HepG2 (cell line): ENCODE results near the gene CNNM2. TPM values are rescaled to one million over a fixed set of nuclear protein-coding genes. Genes with fewer than 3 reads are reported as not detected.

ENCODE experiments used
- CEBPB ChIP-seq: IDR thresholded peaks from 2 replicates; pipeline ENCODE4 v1.6.1; 2011; ENCODE audit warnings: low read depth, low read length, improper control_type of control experiment, borderline replicate concordance
- ESRRA ChIP-seq: sonication (generic); formaldehyde crosslinking; IDR thresholded peaks from 2 replicates; pipeline ENCODE4 v1.5.1; 2020; ENCODE audit warnings: mild to moderate bottlenecking, low read depth, missing genetic modification reagents
- FOXK2 ChIP-seq: fragments of 450-650 bp; IDR thresholded peaks from 2 replicates; pipeline ENCODE4 v1.6.1; 2016
- GTF3A ChIP-seq: sonication (generic); formaldehyde crosslinking; conservative IDR thresholded peaks from 2 replicates; pipeline ENCODE4 v1.4.0; 2020; ENCODE audit warnings: mild to moderate bottlenecking, missing genetic modification reagents
- HMGXB4 ChIP-seq, 2 experiments: sonication (generic) in 1 of 2; formaldehyde crosslinking in 1 of 2; IDR thresholded peaks; 2 replicates each; pipeline versions ENCODE4 v1.4.0 to v1.6.1; 2018 to 2020; ENCODE audit warnings: missing genetic modification reagents in 2 of 2, borderline replicate concordance in 1 of 2, low read depth in 1 of 2, mild to moderate bottlenecking in 1 of 2, missing biosample characterization in 1 of 2
- JARID2 ChIP-seq: sonication (generic); formaldehyde crosslinking; IDR thresholded peaks from 2 replicates; pipeline ENCODE4 v1.8.1; 2023; ENCODE audit warnings: missing genetic modification reagents, inconsistent platforms; ENCODE audit not compliant: insufficient replicate concordance
- NFAT5 ChIP-seq: sonication (generic); formaldehyde crosslinking; IDR thresholded peaks from 2 replicates; pipeline ENCODE4 v1.4.0; 2020; ENCODE audit warnings: missing genetic modification reagents
- NFIC ChIP-seq: IDR thresholded peaks from 2 replicates; pipeline ENCODE4 v1.6.1; 2012; ENCODE audit warnings: mild to moderate bottlenecking, low read length, inconsistent platforms
- PAXIP1 ChIP-seq: sonication (generic); formaldehyde crosslinking; conservative IDR thresholded peaks from 2 replicates; pipeline ENCODE4 v1.4.0; 2020; ENCODE audit warnings: mild to moderate bottlenecking, missing genetic modification reagents, moderate library complexity
- PCBP2 ChIP-seq: fragments of 200-400 bp; formaldehyde crosslinking; optimal IDR thresholded peaks from 2 replicates; pipeline ENCODE3; 2018; ENCODE audit warnings: low read length, low read depth; ENCODE audit not compliant: poor library complexity, severe bottlenecking
- SMAD9 ChIP-seq: sonication (generic); formaldehyde crosslinking; IDR thresholded peaks from 2 replicates; pipeline ENCODE4 v1.5.1; 2020; ENCODE audit warnings: mild to moderate bottlenecking, missing genetic modification reagents
- SNAI1 ChIP-seq: sonication (generic); formaldehyde crosslinking; IDR thresholded peaks from 2 replicates; pipeline ENCODE4 v1.5.0; 2020; ENCODE audit warnings: mild to moderate bottlenecking, missing genetic modification reagents, borderline replicate concordance
- THAP11 ChIP-seq: IDR thresholded peaks from 2 replicates; pipeline ENCODE4 v1.6.1; 2016; ENCODE audit warnings: missing biosample characterization, missing genetic modification reagents
- ZNF547 ChIP-seq: sonication (generic); formaldehyde crosslinking; IDR thresholded peaks from 2 replicates; pipeline ENCODE4 v1.5.1; 2020; ENCODE audit warnings: mild to moderate bottlenecking, missing genetic modification reagents
- ZNF597 ChIP-seq: sonication (generic); formaldehyde crosslinking; IDR thresholded peaks from 2 replicates; pipeline ENCODE4 v1.5.0; 2020; ENCODE audit warnings: missing genetic modification reagents
- ZNF780A ChIP-seq: sonication (generic); formaldehyde crosslinking; IDR thresholded peaks from 2 replicates; pipeline ENCODE4 v1.8.0; 2022; ENCODE audit warnings: mild to moderate bottlenecking, missing genetic modification reagents, moderate library complexity
- polyA plus RNA-seq, 8 experiments: library from polyadenylated mRNA; depleted of rRNA in 3 of 8; stranded (reverse) in 7 of 8; unstranded in 1 of 8; fragments of >200 nt; fragmentation: Illumina TruSeq in 4 of 8; extraction: Trizol in 4 of 8; gene quantifications; 2 replicates each; pipeline versions ENCODE4 v1.2.1 to v1.2.3, GENCODE V29; 2011 to 2016; ENCODE audit warnings: low read depth in 4 of 8, missing spikeins in 1 of 8, mixed read lengths in 1 of 8; ENCODE audit not compliant: insufficient read depth in 1 of 8
- total RNA-seq, 5 experiments: library from RNA; depleted of rRNA; stranded (reverse); fragments of >200 nt; fragmentation: Illumina TruSeq; extraction: Trizol; gene quantifications; 2 replicates each; pipeline ENCODE4 v1.2.3, GENCODE V29; 2016; ENCODE audit warnings: low read depth in 1 of 5

CNNM2 gene
- total and polyA plus RNA-seq, 2 of the 13 experiments (the other 11 are each of a cell fraction or from before 2014, with no cell fraction given): 7.1 to 9.0 TPM

- TF ChIP-seq NFAT5 (CRISPR knock-in tag): 0 out of 2 replicates have a peak, but pooled peaks have one; percentile 12
- peak; percentile 9 to 81; a peak in 2 of 4 replicates for TF ChIP-seq HMGXB4 (CRISPR knock-in tag; IDR thresholded peaks at IDR 0.05; ENCODE audit: borderline replicate concordance in 1 of 2, low read depth in 1 of 2)
- no peak for TF ChIP-seq ZNF597 (CRISPR knock-in tag)
- TF ChIP-seq ZNF547 (CRISPR knock-in tag): 0 out of 2 replicates have a peak, but pooled peaks have one; percentile 50
- TF ChIP-seq FOXK2: no peak
- TF ChIP-seq THAP11 (CRISPR knock-in tag): 0 out of 2 replicates have a peak, but pooled peaks have one; percentile 19
- TF ChIP-seq SMAD9 (CRISPR knock-in tag): no peak
- no peak for TF ChIP-seq CEBPB
- no peak for TF ChIP-seq NFIC
- TF ChIP-seq GTF3A (CRISPR knock-in tag): peak; percentile 12; the same call in 1 of the 2 replicates
- TF ChIP-seq SNAI1 (CRISPR knock-in tag): 0 out of 2 replicates have a peak, but pooled peaks have one; percentile 30
- peak; percentile 81; the same call in 1 of the 2 replicates for TF ChIP-seq ESRRA
- TF ChIP-seq ZNF780A (CRISPR knock-in tag): no peak
- TF ChIP-seq PCBP2: no peak
- peak; percentile 80 for TF ChIP-seq PAXIP1 (CRISPR knock-in tag)
- peak; percentile 55 for TF ChIP-seq JARID2 (CRISPR knock-in tag)
These were observed 48.6 kb upstream of the CNNM2 start, which contains the start of gene AS3MT (continued) for GRCh38 chr10:102869258-102870198.
